Measurements from ENCODE around the gene CCDC174. TPM values are rescaled to one million over a fixed set of nuclear protein-coding genes. Genes with fewer than 3 reads are reported as not detected.

Gene CCDC174
- total RNA-seq, 1 experiment from 2014 or later: 16.0 TPM

DNA sequence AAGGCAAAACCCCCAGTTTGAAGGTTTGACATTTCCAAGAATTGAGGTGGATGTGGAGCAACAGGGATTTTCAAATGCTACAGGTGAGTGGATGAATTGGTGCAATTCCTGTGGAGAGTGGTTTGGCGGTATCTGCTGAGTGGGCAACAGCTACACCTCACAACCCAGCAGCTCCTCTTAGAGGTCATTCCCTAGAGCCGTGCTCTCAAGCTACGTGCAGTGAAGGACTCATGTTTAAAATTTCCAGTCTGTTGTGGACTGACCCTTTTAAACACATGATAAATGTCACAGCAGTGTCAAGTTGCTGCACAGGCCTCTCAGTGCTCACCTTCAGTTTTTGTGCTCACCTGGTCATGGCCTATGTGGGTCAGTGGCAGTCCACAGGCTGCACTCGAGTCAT is 32.9 kb downstream of the CCDC174 start:
- Mint-ChIP-seq H3K4me3 (no peak overlapping the region), H3K9me3 (peaks cover 20% of the 10 kb centered on the region), H3K36me3 (peaks cover 9% of the 10 kb centered on the region), H3K27me3 (ENCODE audit: low read depth) (peaks cover 3% of the 10 kb centered on the region; the same call in 1 of the 2 replicates), H3K4me1 (no peaks in the 10 kb centered on the region), H3K27ac (no peak overlapping the region)
- TF ChIP-seq FOXP1 (CRISPR knock-in tag; IDR thresholded peaks at IDR 0.05; ENCODE audit: borderline replicate concordance) (no peak), CREM (CRISPR knock-in tag; IDR thresholded peaks at IDR 0.05) (no peak), FOXJ3 (CRISPR knock-in tag; IDR thresholded peaks at IDR 0.05; ENCODE audit: borderline replicate concordance) (no peak), PRRX2 (CRISPR knock-in tag; IDR thresholded peaks at IDR 0.05) (no peak), SOX15 (CRISPR knock-in tag; IDR thresholded peaks at IDR 0.05) (no peak), NFATC4 (CRISPR knock-in tag; IDR thresholded peaks at IDR 0.05) (no peak), ESRRA (CRISPR knock-in tag; IDR thresholded peaks at IDR 0.05; ENCODE audit: borderline replicate concordance) (no peak), ZNF317 (CRISPR knock-in tag; IDR thresholded peaks at IDR 0.05; ENCODE audit: borderline replicate concordance, low read depth) (no peak), SMAD4 (CRISPR knock-in tag; IDR thresholded peaks at IDR 0.05) (no peak), NR2C2 (CRISPR knock-in tag; IDR thresholded peaks at IDR 0.05) (no peak)
- TF ChIP-seq, protein P1, sequence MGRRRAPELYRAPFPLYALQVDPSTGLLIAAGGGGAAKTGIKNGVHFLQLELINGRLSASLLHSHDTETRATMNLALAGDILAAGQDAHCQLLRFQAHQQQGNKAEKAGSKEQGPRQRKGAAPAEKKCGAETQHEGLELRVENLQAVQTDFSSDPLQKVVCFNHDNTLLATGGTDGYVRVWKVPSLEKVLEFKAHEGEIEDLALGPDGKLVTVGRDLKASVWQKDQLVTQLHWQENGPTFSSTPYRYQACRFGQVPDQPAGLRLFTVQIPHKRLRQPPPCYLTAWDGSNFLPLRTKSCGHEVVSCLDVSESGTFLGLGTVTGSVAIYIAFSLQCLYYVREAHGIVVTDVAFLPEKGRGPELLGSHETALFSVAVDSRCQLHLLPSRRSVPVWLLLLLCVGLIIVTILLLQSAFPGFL (CRISPR knock-in tag; IDR thresholded peaks at IDR 0.05; ENCODE audit: borderline replicate concordance): no peak
- TF ChIP-seq, protein P2, sequence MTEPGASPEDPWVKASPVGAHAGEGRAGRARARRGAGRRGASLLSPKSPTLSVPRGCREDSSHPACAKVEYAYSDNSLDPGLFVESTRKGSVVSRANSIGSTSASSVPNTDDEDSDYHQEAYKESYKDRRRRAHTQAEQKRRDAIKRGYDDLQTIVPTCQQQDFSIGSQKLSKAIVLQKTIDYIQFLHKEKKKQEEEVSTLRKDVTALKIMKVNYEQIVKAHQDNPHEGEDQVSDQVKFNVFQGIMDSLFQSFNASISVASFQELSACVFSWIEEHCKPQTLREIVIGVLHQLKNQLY (CRISPR knock-in tag; IDR thresholded peaks at IDR 0.05): no peak
- TF ChIP-seq, protein P3, sequence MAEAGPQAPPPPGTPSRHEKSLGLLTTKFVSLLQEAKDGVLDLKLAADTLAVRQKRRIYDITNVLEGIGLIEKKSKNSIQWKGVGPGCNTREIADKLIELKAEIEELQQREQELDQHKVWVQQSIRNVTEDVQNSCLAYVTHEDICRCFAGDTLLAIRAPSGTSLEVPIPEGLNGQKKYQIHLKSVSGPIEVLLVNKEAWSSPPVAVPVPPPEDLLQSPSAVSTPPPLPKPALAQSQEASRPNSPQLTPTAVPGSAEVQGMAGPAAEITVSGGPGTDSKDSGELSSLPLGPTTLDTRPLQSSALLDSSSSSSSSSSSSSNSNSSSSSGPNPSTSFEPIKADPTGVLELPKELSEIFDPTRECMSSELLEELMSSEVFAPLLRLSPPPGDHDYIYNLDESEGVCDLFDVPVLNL (CRISPR knock-in tag; IDR thresholded peaks at IDR 0.05; ENCODE audit: borderline replicate concordance, low read depth): no peak
- TF ChIP-seq, protein P4, sequence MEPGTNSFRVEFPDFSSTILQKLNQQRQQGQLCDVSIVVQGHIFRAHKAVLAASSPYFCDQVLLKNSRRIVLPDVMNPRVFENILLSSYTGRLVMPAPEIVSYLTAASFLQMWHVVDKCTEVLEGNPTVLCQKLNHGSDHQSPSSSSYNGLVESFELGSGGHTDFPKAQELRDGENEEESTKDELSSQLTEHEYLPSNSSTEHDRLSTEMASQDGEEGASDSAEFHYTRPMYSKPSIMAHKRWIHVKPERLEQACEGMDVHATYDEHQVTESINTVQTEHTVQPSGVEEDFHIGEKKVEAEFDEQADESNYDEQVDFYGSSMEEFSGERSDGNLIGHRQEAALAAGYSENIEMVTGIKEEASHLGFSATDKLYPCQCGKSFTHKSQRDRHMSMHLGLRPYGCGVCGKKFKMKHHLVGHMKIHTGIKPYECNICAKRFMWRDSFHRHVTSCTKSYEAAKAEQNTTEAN (CRISPR knock-in tag; IDR thresholded peaks at IDR 0.05): no peak
- TF ChIP-seq, protein P5, sequence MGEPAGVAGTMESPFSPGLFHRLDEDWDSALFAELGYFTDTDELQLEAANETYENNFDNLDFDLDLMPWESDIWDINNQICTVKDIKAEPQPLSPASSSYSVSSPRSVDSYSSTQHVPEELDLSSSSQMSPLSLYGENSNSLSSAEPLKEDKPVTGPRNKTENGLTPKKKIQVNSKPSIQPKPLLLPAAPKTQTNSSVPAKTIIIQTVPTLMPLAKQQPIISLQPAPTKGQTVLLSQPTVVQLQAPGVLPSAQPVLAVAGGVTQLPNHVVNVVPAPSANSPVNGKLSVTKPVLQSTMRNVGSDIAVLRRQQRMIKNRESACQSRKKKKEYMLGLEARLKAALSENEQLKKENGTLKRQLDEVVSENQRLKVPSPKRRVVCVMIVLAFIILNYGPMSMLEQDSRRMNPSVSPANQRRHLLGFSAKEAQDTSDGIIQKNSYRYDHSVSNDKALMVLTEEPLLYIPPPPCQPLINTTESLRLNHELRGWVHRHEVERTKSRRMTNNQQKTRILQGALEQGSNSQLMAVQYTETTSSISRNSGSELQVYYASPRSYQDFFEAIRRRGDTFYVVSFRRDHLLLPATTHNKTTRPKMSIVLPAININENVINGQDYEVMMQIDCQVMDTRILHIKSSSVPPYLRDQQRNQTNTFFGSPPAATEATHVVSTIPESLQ (CRISPR knock-in tag; IDR thresholded peaks at IDR 0.05): no peak
- TF ChIP-seq, protein P6, sequence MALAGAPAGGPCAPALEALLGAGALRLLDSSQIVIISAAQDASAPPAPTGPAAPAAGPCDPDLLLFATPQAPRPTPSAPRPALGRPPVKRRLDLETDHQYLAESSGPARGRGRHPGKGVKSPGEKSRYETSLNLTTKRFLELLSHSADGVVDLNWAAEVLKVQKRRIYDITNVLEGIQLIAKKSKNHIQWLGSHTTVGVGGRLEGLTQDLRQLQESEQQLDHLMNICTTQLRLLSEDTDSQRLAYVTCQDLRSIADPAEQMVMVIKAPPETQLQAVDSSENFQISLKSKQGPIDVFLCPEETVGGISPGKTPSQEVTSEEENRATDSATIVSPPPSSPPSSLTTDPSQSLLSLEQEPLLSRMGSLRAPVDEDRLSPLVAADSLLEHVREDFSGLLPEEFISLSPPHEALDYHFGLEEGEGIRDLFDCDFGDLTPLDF (CRISPR knock-in tag; IDR thresholded peaks at IDR 0.05): no peak
- TF ChIP-seq, protein P7, sequence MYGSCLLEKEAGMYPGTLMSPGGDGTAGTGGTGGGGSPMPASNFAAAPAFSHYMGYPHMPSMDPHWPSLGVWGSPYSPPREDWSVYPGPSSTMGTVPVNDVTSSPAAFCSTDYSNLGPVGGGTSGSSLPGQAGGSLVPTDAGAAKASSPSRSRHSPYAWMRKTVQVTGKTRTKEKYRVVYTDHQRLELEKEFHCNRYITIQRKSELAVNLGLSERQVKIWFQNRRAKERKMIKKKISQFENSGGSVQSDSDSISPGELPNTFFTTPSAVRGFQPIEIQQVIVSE (CRISPR knock-in tag; IDR thresholded peaks at IDR 0.05; ENCODE audit: borderline replicate concordance): no peak
- TF ChIP-seq, protein P8, sequence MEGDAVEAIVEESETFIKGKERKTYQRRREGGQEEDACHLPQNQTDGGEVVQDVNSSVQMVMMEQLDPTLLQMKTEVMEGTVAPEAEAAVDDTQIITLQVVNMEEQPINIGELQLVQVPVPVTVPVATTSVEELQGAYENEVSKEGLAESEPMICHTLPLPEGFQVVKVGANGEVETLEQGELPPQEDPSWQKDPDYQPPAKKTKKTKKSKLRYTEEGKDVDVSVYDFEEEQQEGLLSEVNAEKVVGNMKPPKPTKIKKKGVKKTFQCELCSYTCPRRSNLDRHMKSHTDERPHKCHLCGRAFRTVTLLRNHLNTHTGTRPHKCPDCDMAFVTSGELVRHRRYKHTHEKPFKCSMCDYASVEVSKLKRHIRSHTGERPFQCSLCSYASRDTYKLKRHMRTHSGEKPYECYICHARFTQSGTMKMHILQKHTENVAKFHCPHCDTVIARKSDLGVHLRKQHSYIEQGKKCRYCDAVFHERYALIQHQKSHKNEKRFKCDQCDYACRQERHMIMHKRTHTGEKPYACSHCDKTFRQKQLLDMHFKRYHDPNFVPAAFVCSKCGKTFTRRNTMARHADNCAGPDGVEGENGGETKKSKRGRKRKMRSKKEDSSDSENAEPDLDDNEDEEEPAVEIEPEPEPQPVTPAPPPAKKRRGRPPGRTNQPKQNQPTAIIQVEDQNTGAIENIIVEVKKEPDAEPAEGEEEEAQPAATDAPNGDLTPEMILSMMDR (IDR thresholded peaks at IDR 0.05): no peak
- DNase-seq (ENCODE audit: low spot score) (no peak), ATAC-seq (no peak)
- ChIA-PET POLR2A (no interaction called here), CTCF (interaction anchor here (0.6 to 1.0 kb wide), 3 partner anchors 97 to 236 kb away, joined by 3 read pairs; no protein-coding TSS in a partner anchor)
